HG03280 (cell line): ENCODE data around the gene DNAJC13.

Experiments
- ATAC-seq: cut with Tn5 transposase; IDR thresholded peaks from one replicate; pipeline ENCODE4 v1.9.1; 2021; ENCODE audit warnings: mild to moderate bottlenecking, moderate library complexity; ENCODE audit not compliant: unreplicated experiment

DNAJC13 gene

DNA sequence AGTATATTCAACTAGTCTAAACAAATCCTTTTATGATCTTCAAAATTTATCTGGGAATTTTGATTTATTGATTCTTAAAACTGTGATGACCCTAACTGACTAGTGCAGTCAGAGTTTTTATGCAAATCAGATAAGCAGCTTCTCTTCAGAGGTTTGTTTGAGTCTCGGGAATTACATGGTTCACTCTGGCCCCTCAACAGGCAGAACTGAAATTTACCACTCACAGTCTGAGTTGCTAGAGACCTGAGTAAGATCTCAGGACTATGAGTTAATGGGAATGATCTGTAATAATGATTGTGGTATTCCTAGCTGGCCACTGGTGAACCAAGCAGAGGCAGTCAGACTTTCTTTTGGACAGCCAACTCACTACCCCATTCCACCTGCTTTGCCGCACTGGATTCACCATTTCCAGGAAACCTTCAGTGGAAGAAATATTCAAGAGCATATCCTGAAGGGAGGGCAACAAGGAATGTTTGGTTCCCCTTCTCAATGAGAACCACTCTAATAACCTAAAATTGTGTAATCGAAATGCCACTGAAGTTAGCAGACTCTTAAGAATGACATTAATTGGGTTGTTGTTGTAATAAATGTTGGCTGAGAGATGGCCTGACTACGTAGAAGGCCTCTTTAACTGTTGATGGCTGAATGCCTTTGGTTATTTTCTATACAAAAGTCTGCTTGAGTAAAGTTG, 11.5 kb upstream of the DNAJC13 start:
- no peak for ATAC-seq

DNA sequence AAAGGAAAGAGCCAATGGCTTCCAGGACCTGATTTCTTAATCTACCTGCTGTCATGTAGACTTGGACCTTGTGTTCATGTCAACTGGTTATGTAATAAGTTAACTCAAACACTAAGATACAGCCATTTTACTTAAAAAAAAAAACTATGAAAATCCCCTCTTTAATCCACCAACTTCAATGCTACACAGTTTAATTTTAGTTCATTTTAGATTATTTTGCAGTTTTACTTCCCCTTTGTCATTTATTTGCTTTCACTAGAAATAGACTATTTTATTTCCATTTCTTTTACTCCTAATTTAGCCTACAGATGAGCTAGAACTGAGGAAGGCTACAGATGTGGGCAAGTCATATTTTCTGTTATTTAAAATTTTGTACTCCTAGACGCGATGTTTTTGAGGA, 10.7 kb upstream of the DNAJC13 start:
- no peak for ATAC-seq

DNA sequence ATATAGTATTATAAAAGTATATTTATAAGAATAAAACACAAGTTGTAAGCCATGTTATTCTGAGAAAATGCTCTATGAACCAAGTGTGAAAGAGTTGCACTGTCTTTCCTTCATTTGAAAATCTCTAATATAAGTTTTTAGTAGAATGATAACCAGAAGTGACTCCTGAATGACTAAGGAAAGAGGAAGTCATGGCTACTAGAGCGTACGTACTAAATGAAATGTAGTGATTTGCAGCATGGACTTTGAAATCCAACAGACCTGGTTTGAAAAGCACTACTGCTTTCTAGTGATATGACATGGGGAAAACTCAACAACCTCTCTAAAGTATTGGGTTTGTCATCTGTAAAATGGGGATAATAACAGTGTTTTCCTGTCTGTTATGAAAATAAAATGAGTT, 10.3 kb upstream of the DNAJC13 start:
- ATAC-seq: no peak

GRCh38 chr3:132414841-132415240, 2.5 kb upstream of the DNAJC13 start:
- no peak for ATAC-seq

- no peak for ATAC-seq
Observed at GRCh38 chr3:132416161-132416560, 1.1 kb upstream of the DNAJC13 start.

GRCh38 chr3:132417695-132418411, 551 bp downstream of the DNAJC13 start:
- peak; percentile 42 for ATAC-seq

DNA sequence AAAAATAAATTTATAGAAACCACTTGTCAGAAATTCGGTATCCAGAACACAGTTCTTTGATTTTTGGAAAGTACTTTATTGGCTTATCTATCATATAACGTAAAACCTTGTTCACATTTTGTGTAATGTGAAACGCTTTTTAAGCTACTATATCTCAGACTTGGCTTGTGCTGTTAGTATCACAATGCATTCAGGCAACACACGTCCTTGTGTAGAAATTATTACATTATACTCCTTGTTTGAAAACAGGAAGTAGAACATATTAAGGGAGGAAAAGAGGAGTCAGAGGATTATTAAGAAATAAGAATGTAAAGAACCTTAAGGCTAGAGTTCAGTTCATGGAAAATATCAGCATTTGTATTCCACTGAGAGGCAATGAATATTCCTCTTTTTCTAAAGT, 1.6 kb downstream of the DNAJC13 start:
- no peak for ATAC-seq

DNA sequence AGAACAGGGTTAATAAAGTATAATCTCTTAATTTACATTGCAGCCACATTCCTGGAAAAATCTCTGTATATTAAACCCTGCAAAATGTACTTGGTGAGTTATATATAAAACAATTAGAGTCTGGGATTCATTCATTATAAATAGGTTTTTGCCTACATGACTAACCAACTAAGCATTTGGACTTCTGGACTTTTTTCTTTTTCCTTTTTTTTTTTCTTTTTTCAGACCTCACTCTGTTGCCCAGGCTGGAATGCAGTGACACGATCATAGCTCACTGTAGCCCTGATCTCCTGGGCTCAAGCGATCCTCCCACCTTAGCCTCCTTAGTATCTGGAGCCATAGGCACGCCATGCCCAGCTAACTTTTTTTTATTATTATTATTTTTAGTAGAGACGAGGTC, 4.5 kb downstream of the DNAJC13 start:
- no peak for ATAC-seq

GRCh38 chr3:132422531-132422930, 5.2 kb downstream of the DNAJC13 start:
- no peak for ATAC-seq

DNA sequence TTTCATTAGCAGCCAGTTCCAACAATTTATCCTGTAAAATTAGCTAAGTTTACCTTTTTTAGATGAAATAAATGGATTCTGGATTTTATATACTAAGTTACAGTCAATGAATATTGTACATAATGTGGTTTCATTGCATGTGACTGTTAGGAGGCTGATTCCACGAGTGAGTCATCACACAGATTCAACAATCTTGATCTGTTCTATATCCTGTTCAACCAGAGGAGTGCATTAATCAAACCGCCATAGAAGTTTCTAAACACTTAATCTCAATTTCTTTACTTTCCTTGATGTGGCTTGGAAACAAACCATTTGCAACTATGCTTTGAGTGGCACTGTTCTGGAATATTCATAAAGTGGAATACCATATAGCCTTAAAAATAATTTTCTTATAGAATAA, 15.3 kb downstream of the DNAJC13 start:
- no peak for ATAC-seq

GRCh38 chr3:132433121-132433520, 15.8 kb downstream of the DNAJC13 start:
- no peak for ATAC-seq

GRCh38 chr3:132435224-132435910, 18.1 kb downstream of the DNAJC13 start:
- ATAC-seq: no peak

GRCh38 chr3:132435911-132436425, 18.7 kb downstream of the DNAJC13 start:
- ATAC-seq: no peak

GRCh38 chr3:132443421-132443820, 26.1 kb downstream of the DNAJC13 start:
- ATAC-seq: no peak

DNA sequence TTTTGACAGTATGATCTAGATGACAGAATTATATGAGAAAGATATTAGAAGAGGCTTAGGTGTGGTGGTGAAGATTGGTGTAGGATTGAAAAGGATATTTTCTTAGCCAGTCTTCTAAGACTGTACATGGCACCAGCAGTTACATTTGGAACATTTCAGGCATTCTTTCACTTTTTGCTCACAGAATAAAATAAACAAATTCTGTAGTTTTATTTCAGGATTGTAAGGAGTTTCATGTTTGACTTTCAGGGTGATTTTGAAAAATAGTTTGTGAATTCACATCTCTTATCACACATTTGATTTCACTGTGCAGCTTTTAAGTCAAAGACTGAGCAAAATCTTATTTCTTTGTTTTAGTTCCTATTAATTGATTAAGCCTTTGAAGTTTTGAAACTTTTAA, 27.1 kb downstream of the DNAJC13 start:
- no peak for ATAC-seq

GRCh38 chr3:132445817-132446216, 28.5 kb downstream of the DNAJC13 start:
- ATAC-seq: no peak

- ATAC-seq: no peak
Observed at GRCh38 chr3:132448216-132448961, 31.1 kb downstream of the DNAJC13 start.

DNA sequence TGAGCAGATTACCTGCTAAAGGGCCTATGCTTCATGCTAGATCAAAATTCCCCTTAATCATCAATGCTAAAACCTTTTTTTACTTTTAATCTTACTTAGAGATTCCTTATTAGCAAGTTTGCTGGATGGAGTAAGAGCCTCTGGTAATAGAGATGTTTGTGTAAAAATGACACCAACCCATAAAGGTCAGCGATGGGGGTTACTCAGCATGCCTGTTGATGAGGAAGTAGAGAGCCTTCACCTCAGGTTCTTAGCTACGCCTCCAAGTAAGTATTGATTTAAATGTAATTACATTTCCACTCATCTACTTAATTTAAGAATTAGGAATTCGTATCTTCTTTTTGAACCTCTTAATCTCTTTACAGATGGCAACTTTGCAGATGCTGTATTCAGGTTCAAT, 38.8 kb downstream of the DNAJC13 start:
- ATAC-seq: no peak

DNA sequence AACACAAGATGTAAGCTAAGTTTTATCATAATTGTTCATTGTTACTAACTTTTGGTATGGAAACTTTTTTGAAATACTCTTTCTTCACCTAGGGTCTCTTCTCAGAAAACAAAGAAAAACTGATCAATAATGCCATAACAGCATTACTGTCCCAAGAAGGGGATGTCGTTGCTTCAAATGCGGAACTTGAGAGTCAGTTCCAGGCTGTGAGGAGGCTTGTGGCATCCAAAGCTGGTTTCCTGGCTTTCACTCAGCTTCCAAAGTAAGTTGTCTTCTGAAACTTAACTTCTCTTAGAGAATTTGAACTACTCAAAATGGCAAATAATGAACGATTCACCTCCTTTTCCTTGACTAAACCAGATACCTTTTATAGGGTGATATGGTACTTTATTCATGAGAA, 39.3 kb downstream of the DNAJC13 start:
- no peak for ATAC-seq

GRCh38 chr3:132457286-132457685, 40.0 kb downstream of the DNAJC13 start:
- no peak for ATAC-seq

DNA sequence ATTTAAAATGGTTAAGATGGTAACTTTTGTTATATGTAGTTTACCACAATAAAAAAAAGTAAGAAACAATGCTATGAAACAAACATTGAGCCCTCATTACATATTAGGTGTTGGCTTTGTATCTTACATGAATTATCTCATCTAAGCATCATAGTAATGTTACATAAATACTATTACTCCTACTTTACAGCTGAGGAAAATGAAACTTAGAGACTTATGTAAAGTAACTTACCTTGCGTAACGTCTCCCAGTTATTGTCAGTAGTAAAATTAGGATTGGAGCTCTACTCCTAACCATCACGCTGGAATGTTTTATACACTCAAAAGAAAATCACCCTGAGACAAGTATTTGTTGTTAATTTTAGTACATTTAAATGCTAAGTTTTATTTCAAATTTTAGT, 42.2 kb downstream of the DNAJC13 start:
- no peak for ATAC-seq
